ENCODE data around the gene SPRR2G. TPM values are rescaled to one million over a fixed set of nuclear protein-coding genes. Genes with fewer than 3 reads are reported as not detected.
"Not testable (repeated sequence)": the region's sequence is repeated elsewhere in the genome, so short reads cannot be mapped to it uniquely, and the experiment has no call there.

SPRR2G gene
- total RNA-seq, 1 experiment from 2014 or later: not detected

DNA sequence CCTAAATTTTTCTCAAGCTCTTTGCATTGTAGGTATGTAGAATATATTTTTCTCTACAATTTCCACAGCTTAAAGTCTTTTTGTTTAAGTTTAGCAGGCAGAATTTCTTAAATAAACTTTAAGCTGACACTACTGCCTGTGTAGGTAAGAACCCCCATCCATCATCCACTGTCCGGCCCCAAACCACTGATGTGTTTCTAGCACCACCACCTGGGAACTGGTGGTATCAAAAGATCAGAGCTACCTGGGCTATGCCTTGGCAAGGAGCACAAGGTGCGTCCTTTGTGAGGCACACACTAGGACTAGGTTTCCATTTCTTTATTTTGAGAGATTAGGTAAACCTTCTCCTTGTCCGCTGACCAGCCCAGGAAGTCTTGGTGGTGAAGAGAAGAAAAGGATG lies 42.0 kb upstream of the SPRR2G start:
- intact Hi-C loops (cut with micrococcal nuclease; ENCODE audit: unreplicated experiment): loop anchor here (10.0 kb wide), 1 partner anchor 318 kb away; the partner anchor contains the start of gene SMCP
- Histone ChIP-seq H3K36me3 (ENCODE audit: insufficient read depth, low read length, poor library complexity, severe bottlenecking) (no peaks in the 10 kb centered on the region), H3K27me3 (replicated peaks; ENCODE audit: insufficient read depth, low read depth, low read length, poor library complexity) (peaks cover 15% of the 10 kb centered on the region), H3K27ac (ENCODE audit: low read depth, low read length, poor library complexity, severe bottlenecking) (no peak overlapping the region), H3K9me3 (ENCODE audit: low read depth, low read length, poor library complexity, severe bottlenecking) (no peaks in the 10 kb centered on the region), H3K4me1 (ENCODE audit: insufficient read depth, low read length, poor library complexity, severe bottlenecking) (no peaks in the 10 kb centered on the region), H3K4me3 (ENCODE audit: low read depth, low read length, poor library complexity, severe bottlenecking) (no peak overlapping the region)
- TF ChIP-seq, protein P1, sequence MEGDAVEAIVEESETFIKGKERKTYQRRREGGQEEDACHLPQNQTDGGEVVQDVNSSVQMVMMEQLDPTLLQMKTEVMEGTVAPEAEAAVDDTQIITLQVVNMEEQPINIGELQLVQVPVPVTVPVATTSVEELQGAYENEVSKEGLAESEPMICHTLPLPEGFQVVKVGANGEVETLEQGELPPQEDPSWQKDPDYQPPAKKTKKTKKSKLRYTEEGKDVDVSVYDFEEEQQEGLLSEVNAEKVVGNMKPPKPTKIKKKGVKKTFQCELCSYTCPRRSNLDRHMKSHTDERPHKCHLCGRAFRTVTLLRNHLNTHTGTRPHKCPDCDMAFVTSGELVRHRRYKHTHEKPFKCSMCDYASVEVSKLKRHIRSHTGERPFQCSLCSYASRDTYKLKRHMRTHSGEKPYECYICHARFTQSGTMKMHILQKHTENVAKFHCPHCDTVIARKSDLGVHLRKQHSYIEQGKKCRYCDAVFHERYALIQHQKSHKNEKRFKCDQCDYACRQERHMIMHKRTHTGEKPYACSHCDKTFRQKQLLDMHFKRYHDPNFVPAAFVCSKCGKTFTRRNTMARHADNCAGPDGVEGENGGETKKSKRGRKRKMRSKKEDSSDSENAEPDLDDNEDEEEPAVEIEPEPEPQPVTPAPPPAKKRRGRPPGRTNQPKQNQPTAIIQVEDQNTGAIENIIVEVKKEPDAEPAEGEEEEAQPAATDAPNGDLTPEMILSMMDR (conservative IDR thresholded peaks at IDR 0.05; ENCODE audit: low read depth, low read length): peak; percentile 34
- TF ChIP-seq EZH2 (IDR thresholded peaks at IDR 0.05; ENCODE audit: borderline replicate concordance, low read depth, low read length, poor library complexity, severe bottlenecking): no peak
- CTCF ChIA-PET: no interaction called here
- no TSS peak for BruUV-seq (replicated peaks)
- POLR2A ChIA-PET (ENCODE audit: low non-redundant PET): no interaction called here
- DNase-seq (ENCODE audit: low spot score): peak; percentile 10

DNA sequence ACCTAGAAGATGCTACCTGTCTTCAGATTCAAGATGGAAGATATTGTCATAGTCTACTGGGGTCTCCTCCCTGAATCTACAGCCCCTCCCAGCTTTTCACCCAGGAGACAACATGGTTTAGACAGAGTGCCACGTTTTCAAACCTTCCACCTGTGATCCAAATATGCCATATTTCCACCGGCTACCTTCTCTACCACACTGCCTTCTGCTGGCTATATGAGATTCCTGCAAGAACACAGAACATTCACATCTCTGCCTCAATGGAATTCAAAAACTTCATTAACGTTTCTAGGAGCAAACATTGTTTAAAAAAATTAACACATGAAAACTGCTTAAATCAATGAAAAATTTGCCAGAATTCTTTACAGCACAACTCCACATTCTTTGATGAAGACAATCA lies 39.7 kb upstream of the SPRR2G start:
- Histone ChIP-seq H3K4me3 (ENCODE audit: low read depth, low read length, poor library complexity, severe bottlenecking) (no peak overlapping the region), H3K4me1 (ENCODE audit: insufficient read depth, low read length, poor library complexity, severe bottlenecking) (no peaks in the 10 kb centered on the region), H3K27me3 (replicated peaks; ENCODE audit: insufficient read depth, low read depth, low read length, poor library complexity) (peaks cover 10% of the 10 kb centered on the region), H3K36me3 (ENCODE audit: insufficient read depth, low read length, poor library complexity, severe bottlenecking) (no peaks in the 10 kb centered on the region), H3K27ac (ENCODE audit: low read depth, low read length, poor library complexity, severe bottlenecking) (no peak overlapping the region), H3K9me3 (ENCODE audit: low read depth, low read length, poor library complexity, severe bottlenecking) (no peaks in the 10 kb centered on the region)
- intact Hi-C loops (cut with micrococcal nuclease; ENCODE audit: unreplicated experiment): loop anchor here (10.0 kb wide), 1 partner anchor 316 kb away; the partner anchor contains the start of gene SMCP
- BruUV-seq (replicated peaks): no TSS peak
- CTCF ChIA-PET: no interaction called here
- no peak for DNase-seq (ENCODE audit: low spot score)
- POLR2A ChIA-PET (ENCODE audit: low non-redundant PET): no interaction called here
- no peak for TF ChIP-seq EZH2 (IDR thresholded peaks at IDR 0.05; ENCODE audit: borderline replicate concordance, low read depth, low read length, poor library complexity, severe bottlenecking)
- TF ChIP-seq, protein P1 (conservative IDR thresholded peaks at IDR 0.05; ENCODE audit: low read depth, low read length): peak; percentile 45; the same call in 1 of the 2 replicates

DNA sequence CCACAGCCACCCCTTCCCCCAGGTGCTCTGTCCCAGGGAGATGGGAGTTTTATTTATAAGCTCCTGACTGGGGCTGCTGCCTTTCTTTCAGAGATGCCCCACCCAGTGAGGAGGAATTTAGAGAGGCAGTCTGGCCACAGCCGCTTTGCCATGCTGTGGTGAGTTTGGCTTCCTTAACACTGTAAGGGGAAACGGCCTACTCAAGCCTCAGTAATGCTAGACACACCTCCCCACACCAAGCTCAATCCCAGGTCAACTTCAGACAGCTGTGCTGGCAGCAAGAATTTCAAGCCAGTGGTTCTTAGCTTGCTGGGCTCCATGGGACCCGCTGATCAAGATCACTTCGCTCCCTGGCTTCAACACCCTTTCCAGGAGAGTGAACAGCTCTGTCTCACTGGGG lies 37.6 kb upstream of the SPRR2G start:
- H3K36me3 ChIP-seq (ENCODE audit: insufficient read depth, low read length, poor library complexity, severe bottlenecking); H3K9me3 ChIP-seq (ENCODE audit: low read depth, low read length, poor library complexity, severe bottlenecking); POLR2A ChIA-PET (ENCODE audit: low non-redundant PET); BruUV-seq (replicated peaks); DNase-seq (ENCODE audit: low spot score); H3K4me3 ChIP-seq (ENCODE audit: low read depth, low read length, poor library complexity, severe bottlenecking); H3K27me3 ChIP-seq (replicated peaks; ENCODE audit: insufficient read depth, low read depth, low read length, poor library complexity); intact Hi-C loops (cut with micrococcal nuclease; ENCODE audit: unreplicated experiment); H3K4me1 ChIP-seq (ENCODE audit: insufficient read depth, low read length, poor library complexity, severe bottlenecking); H3K27ac ChIP-seq (ENCODE audit: low read depth, low read length, poor library complexity, severe bottlenecking): not testable (repeated sequence)
- CTCF ChIA-PET: interaction anchor here (0.6 kb wide), 1 partner anchor 201 kb away, joined by 3 read pairs; no protein-coding TSS in a partner anchor

DNA sequence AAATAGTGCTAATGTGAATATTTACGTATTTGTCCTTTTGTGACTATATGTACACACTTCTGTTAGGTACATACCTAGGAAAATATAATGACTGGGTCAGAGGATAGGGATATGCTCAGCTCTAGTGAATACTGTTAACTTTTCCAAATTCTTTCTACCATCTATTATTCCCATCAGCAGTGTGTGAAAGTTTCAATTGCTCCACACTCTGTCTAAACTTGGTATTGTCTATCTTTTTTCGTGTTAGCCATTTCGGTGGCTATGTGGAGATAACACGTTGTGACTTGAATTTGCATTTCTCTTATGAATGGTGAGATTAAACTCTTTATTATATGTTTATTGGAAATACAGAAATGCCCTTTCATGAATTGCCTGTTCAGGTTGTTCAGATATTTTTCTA lies 29.9 kb upstream of the SPRR2G start:
- ChIA-PET POLR2A (ENCODE audit: low non-redundant PET) (no interaction called here), CTCF (no interaction called here)
- no peaks in the 10 kb centered on the region for H3K4me1 ChIP-seq (ENCODE audit: insufficient read depth, low read length, poor library complexity, severe bottlenecking)
- peaks cover 40% of the 10 kb centered on the region for H3K27me3 ChIP-seq (replicated peaks; ENCODE audit: insufficient read depth, low read depth, low read length, poor library complexity)
- no peak overlapping the region for H3K27ac ChIP-seq (ENCODE audit: low read depth, low read length, poor library complexity, severe bottlenecking)
- no peaks in the 10 kb centered on the region for H3K9me3 ChIP-seq (ENCODE audit: low read depth, low read length, poor library complexity, severe bottlenecking)
- H3K4me3 ChIP-seq (ENCODE audit: low read depth, low read length, poor library complexity, severe bottlenecking): no peak overlapping the region
- H3K36me3 ChIP-seq (ENCODE audit: insufficient read depth, low read length, poor library complexity, severe bottlenecking): no peaks in the 10 kb centered on the region
- intact Hi-C loops (cut with micrococcal nuclease; ENCODE audit: unreplicated experiment): no loop called here
- no TSS peak for BruUV-seq (replicated peaks)
- DNase-seq (ENCODE audit: low spot score): no peak
- no peak for TF ChIP-seq EZH2 (IDR thresholded peaks at IDR 0.05; ENCODE audit: borderline replicate concordance, low read depth, low read length, poor library complexity, severe bottlenecking)
- TF ChIP-seq, protein P1 (conservative IDR thresholded peaks at IDR 0.05; ENCODE audit: low read depth, low read length): no peak

All from A673 (cell line).